Neural cell (in vitro differentiated cells): ENCODE measurements around the gene MISP. TPM values are rescaled to one million over a fixed set of nuclear protein-coding genes. Genes with fewer than 3 reads are reported as not detected.
A peak's percentile ranks its signal among the peaks of the same experiment; 100 is the strongest.

ENCODE experiments used
- H2AFZ ChIP-seq: fragments of 200-600, 300-800 bp; sonication (generic), shearing (Covaris generic); 2 replicates; pipeline ENCODE4 v1.6.0; 2014; ENCODE audit warnings: low read depth, mild to moderate bottlenecking, antibody characterized with exemption, low read length, moderate library complexity
- H3F3A ChIP-seq: fragments of 200-600 bp; shearing (Covaris generic); 2 replicates; pipeline ENCODE4 v1.6.1; 2016; ENCODE audit warnings: mild to moderate bottlenecking, moderate library complexity, mixed read lengths, antibody characterized with exemption, low read length; ENCODE audit not compliant: insufficient read depth, poor library complexity, severe bottlenecking
- H3K27ac ChIP-seq: fragments of 200-600, 300-800 bp; sonication (generic), shearing (Covaris generic); 2 replicates; pipeline ENCODE4 v1.5.1; 2014; ENCODE audit warnings: mild to moderate bottlenecking, low read length, moderate library complexity
- H3K27me3 ChIP-seq: fragments of 300-800, 200-600 bp; sonication (generic), shearing (Covaris generic); 2 replicates; pipeline ENCODE4 v1.6.0; 2014; ENCODE audit warnings: mild to moderate bottlenecking, low read depth, low read length, moderate library complexity; ENCODE audit not compliant: insufficient read depth
- H3K36me3 ChIP-seq: fragments of 300-800, 200-600 bp; sonication (generic), shearing (Covaris generic); 2 replicates; pipeline ENCODE4 v1.5.1; 2014; ENCODE audit warnings: mild to moderate bottlenecking, antibody characterized with exemption, low read length, moderate library complexity; ENCODE audit not compliant: insufficient read depth
- H3K4me2 ChIP-seq: fragments of 300-800, 200-600 bp; sonication (generic), shearing (Covaris generic); 2 replicates; pipeline ENCODE4 v1.6.0; 2014; ENCODE audit warnings: mild to moderate bottlenecking, low read length
- H3K4me3 ChIP-seq: fragments of 300-800, 200-600 bp; sonication (generic), shearing (Covaris generic); 2 replicates; pipeline ENCODE4 v1.5.1; 2014; ENCODE audit warnings: mild to moderate bottlenecking, low read length, moderate library complexity
- H3K79me2 ChIP-seq: fragments of 200-600 bp; shearing (Covaris generic); replicated peaks from 2 replicates; pipeline ENCODE4 v1.6.0; 2014; ENCODE audit warnings: mild to moderate bottlenecking, low read length, moderate library complexity; ENCODE audit not compliant: insufficient read depth
- H3K9ac ChIP-seq: fragments of 300-800, 200-600 bp; sonication (generic), shearing (Covaris generic); 2 replicates; pipeline ENCODE4 v1.6.1; 2016; ENCODE audit warnings: mild to moderate bottlenecking, low read length, mixed read lengths
- H3K9me2 ChIP-seq: fragments of 200-600 bp; shearing (Covaris generic); 2 replicates; pipeline ENCODE4 v1.6.1; 2016; ENCODE audit warnings: mild to moderate bottlenecking, low read length, mixed read lengths; ENCODE audit not compliant: insufficient read depth
- H3K9me3 ChIP-seq: fragments of 200-600, 300-800 bp; sonication (generic), shearing (Covaris generic); 2 replicates; pipeline ENCODE4 v1.6.1; 2016; ENCODE audit warnings: mild to moderate bottlenecking, mixed run types, low read length, moderate library complexity, mixed read lengths
- H4K20me1 ChIP-seq: fragments of 200-600 bp; shearing (Covaris generic); 2 replicates; pipeline ENCODE4 v1.6.1; 2016; ENCODE audit warnings: mild to moderate bottlenecking, mixed run types; ENCODE audit not compliant: insufficient read depth
- EP300 ChIP-seq: fragments of 450-650 bp; conservative IDR thresholded peaks from 2 replicates; pipeline ENCODE4 v1.6.1; 2014; ENCODE audit warnings: antibody characterized with exemption, mild to moderate bottlenecking, moderate library complexity; ENCODE audit not compliant: poor library complexity, severe bottlenecking
- EZH2 ChIP-seq: fragments of 200-600, 300-800 bp; shearing (Covaris generic), sonication (generic); IDR thresholded peaks from 2 replicates; pipeline ENCODE4 v1.6.1; 2014; ENCODE audit warnings: antibody characterized with exemption, low read length, borderline replicate concordance, mild to moderate bottlenecking; ENCODE audit not compliant: insufficient read depth, poor library complexity, severe bottlenecking
- MXI1 ChIP-seq: fragments of 450-650 bp; conservative IDR thresholded peaks from 2 replicates; pipeline ENCODE4 v1.6.1; 2014; ENCODE audit warnings: antibody characterized with exemption, mild to moderate bottlenecking; ENCODE audit not compliant: poor library complexity, severe bottlenecking
- POLR2AphosphoS5 ChIP-seq: IDR thresholded peaks from 2 replicates; pipeline ENCODE4 v1.6.1; 2012
- RAD21 ChIP-seq: fragments of 450-650 bp; conservative IDR thresholded peaks from 2 replicates; pipeline ENCODE4 v1.6.1; 2014; ENCODE audit warnings: antibody characterized with exemption, mild to moderate bottlenecking, moderate library complexity
- REST ChIP-seq: IDR thresholded peaks from 2 replicates; pipeline ENCODE4 v1.6.1; 2012; ENCODE audit warnings: borderline replicate concordance
- SMC3 ChIP-seq: fragments of 450-650 bp; conservative IDR thresholded peaks from 2 replicates; pipeline ENCODE4 v1.6.1; 2014; ENCODE audit warnings: antibody characterized with exemption, mild to moderate bottlenecking, moderate library complexity; ENCODE audit not compliant: poor library complexity
- TAF1 ChIP-seq: IDR thresholded peaks from 2 replicates; pipeline ENCODE4 v1.6.1; 2012; ENCODE audit warnings: low read depth
- polyA plus RNA-seq: library from polyadenylated mRNA; depleted of rRNA; stranded (reverse); fragments of >200 nt; gene quantifications from 2 replicates; pipeline ENCODE4 v1.2.3, GENCODE V29; 2014
- TF ChIP-seq, protein P1 (sequence below): fragments of 450-650 bp; IDR thresholded peaks from 2 replicates; pipeline ENCODE4 v1.5.1; 2014; ENCODE audit warnings: antibody characterized with exemption, mild to moderate bottlenecking, moderate library complexity; ENCODE audit not compliant: poor library complexity, severe bottlenecking

Gene MISP
- polyA plus RNA-seq, 1 donor from 2014 or later, result 0.98 TPM

DNA sequence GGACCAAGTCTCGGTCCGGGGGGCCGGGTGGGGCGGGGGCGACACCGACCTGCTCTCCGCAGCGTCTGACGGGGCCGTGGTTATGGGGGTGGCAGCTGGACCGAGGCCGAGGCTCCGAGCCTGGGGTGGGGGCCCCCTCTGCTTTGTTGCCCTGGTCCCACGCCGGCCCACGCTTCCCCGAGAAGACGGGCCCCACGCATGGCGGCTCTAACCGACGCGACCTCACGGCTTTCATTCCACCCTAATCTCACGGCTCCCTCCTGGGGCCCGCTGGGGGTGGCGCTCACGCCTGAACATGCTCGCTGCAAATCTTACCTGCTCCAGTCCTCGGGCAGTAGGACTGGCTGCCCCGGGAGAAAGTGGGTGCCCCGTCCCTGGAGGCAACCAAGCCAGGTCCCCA is 14.8 kb upstream of the MISP start:
- Histone ChIP-seq H3K27me3 (no peaks in the 10 kb centered on the region), H3K36me3 (peaks cover 3% of the 10 kb centered on the region), H3K9me3 (no peaks in the 10 kb centered on the region), H3K4me2 (no peak overlapping the region), H2AFZ (no peak overlapping the region), H3K9ac (no peak overlapping the region), H3K4me3 (no peak overlapping the region), H4K20me1 (no peaks in the 10 kb centered on the region), H3K27ac (no peak overlapping the region), H3F3A (no peaks in the 10 kb centered on the region), H3K79me2 (no peaks in the 10 kb centered on the region), H3K9me2 (no peaks in the 10 kb centered on the region)
- TF ChIP-seq, protein P1, sequence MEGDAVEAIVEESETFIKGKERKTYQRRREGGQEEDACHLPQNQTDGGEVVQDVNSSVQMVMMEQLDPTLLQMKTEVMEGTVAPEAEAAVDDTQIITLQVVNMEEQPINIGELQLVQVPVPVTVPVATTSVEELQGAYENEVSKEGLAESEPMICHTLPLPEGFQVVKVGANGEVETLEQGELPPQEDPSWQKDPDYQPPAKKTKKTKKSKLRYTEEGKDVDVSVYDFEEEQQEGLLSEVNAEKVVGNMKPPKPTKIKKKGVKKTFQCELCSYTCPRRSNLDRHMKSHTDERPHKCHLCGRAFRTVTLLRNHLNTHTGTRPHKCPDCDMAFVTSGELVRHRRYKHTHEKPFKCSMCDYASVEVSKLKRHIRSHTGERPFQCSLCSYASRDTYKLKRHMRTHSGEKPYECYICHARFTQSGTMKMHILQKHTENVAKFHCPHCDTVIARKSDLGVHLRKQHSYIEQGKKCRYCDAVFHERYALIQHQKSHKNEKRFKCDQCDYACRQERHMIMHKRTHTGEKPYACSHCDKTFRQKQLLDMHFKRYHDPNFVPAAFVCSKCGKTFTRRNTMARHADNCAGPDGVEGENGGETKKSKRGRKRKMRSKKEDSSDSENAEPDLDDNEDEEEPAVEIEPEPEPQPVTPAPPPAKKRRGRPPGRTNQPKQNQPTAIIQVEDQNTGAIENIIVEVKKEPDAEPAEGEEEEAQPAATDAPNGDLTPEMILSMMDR, result no peak
- TF ChIP-seq RAD21, result no peak
- TF ChIP-seq TAF1, result no peak
- no peak for TF ChIP-seq SMC3
- TF ChIP-seq EP300, result no peak
- TF ChIP-seq REST, result no peak
- TF ChIP-seq POLR2AphosphoS5, result no peak
- no peak for TF ChIP-seq EZH2
- no peak for TF ChIP-seq MXI1

DNA sequence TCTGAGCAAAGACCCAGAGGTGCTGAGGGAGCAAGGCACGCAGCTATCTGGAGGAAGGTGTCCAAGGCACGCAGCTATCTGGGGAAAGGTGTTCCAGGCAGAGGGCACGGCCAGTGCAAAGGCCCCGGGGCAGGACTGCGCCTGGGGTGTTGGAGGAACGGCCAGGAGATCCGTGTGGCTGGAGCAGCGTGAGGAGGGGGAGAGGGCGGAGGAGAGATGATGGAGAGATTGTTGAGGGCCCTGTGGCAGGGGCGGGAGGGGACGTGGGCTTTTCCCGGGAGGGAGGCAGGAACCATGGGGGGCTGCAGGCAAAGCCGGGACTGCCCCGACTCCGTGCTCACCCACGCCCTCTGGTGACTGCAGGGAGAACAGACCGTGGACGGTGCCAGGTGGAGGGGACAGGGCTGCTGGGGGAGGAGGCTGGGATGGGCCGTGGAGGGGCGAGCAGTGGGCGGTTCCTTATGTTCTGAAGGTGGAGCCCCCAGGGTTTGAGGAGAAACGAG is 13.3 kb upstream of the MISP start:
- H3K4me2 ChIP-seq, result no peak overlapping the region
- H2AFZ ChIP-seq, result no peak overlapping the region
- H3K79me2 ChIP-seq, result no peaks in the 10 kb centered on the region
- H3K27me3 ChIP-seq, result no peaks in the 10 kb centered on the region
- no peaks in the 10 kb centered on the region for H3K9me3 ChIP-seq
- H3K27ac ChIP-seq, result no peak overlapping the region
- no peaks in the 10 kb centered on the region for H3F3A ChIP-seq
- no peak overlapping the region for H3K4me3 ChIP-seq
- no peak overlapping the region for H3K9ac ChIP-seq
- H3K9me2 ChIP-seq, result no peaks in the 10 kb centered on the region
- H4K20me1 ChIP-seq, result no peaks in the 10 kb centered on the region
- TF ChIP-seq TAF1, result no peak
- TF ChIP-seq, protein P1, result peak; percentile 32
- no peak for TF ChIP-seq RAD21
- TF ChIP-seq REST, result no peak
- peaks cover 3% of the 10 kb centered on the region for H3K36me3 ChIP-seq
